HCT116 (cell line): ENCODE measurements around the gene TNNT2. TPM values are rescaled to one million over a fixed set of nuclear protein-coding genes. Genes with fewer than 3 reads are reported as not detected.

Source experiments
- ATAC-seq: fragments of 200-7000 bp; cut with Tn5 transposase; 2 replicates; pipeline ENCODE4 v1.9.1; 2020; ENCODE audit warnings: mild to moderate bottlenecking, moderate library complexity
- BruUV-seq: library from RNA; stranded (reverse); fragments of 400-500 nt; replicated peaks from 2 replicates; lab custom pipeline; 2021; lab: Mats Ljungman, UMichigan
- CTCF ChIA-PET: fragments of 300-600 bp; sonication (Branson Sonifier 250); formaldehyde crosslinking; loops from one replicate; lab custom pipeline; 2021; ENCODE audit warnings: antibody characterized with exemption; lab: Charles Lee
- POLR2A ChIA-PET: fragments of 300-600, 350-600 bp; sonication (Branson Sonifier 250); formaldehyde crosslinking; loops from one replicate; lab custom pipeline; 2021; ENCODE audit warnings: antibody characterized with exemption; lab: Charles Lee
- RAD21 ChIA-PET, 2 experiments: fragments of 300-600 bp; sonication (Branson Sonifier 250); formaldehyde crosslinking; loops; one replicate each; lab custom pipeline; 2023; ENCODE audit warnings: low total read pairs in 2 of 2; ENCODE audit not compliant: uncharacterized antibody in 2 of 2, unreplicated experiment in 2 of 2, low non-redundant PET in 1 of 2; lab: Charles Lee
- DNase-seq: peaks from one replicate; pipeline ENCODE4 v3.0.0-alpha.2; 2010; ENCODE audit warnings: low read depth, low spot score
- H2AFZ ChIP-seq: fragments of 200-600 bp; shearing (Covaris generic), sonication (generic); 2 replicates; pipeline ENCODE4 v1.6.1; 2017; ENCODE audit warnings: low read depth, mixed run types, mixed read lengths, antibody characterized with exemption, low read length; ENCODE audit not compliant: poor library complexity, severe bottlenecking
- H3K27ac ChIP-seq: 2 replicates; pipeline ENCODE4 v1.5.1; 2012; ENCODE audit warnings: low read depth, low read length
- H3K27me3 ChIP-seq: fragments of 200-600 bp; sonication (generic); 2 replicates; pipeline ENCODE4 v1.6.1; 2016; ENCODE audit warnings: mixed run types, low read length, mixed read lengths; ENCODE audit not compliant: insufficient read depth
- H3K36me3 ChIP-seq, 2 experiments: fragments of 200-500 bp in 1 of 2; fragments of 200-600 bp in 1 of 2; sonication (Bioruptor generic) in 1 of 2; sonication (generic) in 1 of 2; 2 replicates each; pipeline versions ENCODE4 v1.5.1 to v1.6.1; 2014 to 2016; ENCODE audit warnings: low read length in 2 of 2, inconsistent platforms in 1 of 2, mixed read lengths in 1 of 2, mixed run types in 1 of 2; ENCODE audit not compliant: insufficient read depth in 2 of 2, control insufficient read depth in 1 of 2
- H3K4me1 ChIP-seq, 2 experiments: fragments of 200-600 bp in 1 of 2; sonication (generic) in 1 of 2; 2 replicates each; pipeline versions ENCODE4 v1.5.1 to v1.6.1; 2012 to 2017; ENCODE audit warnings: low read length in 2 of 2, inconsistent platforms in 1 of 2, mild to moderate bottlenecking in 1 of 2, mixed read lengths in 1 of 2, mixed run types in 1 of 2, moderate library complexity in 1 of 2; ENCODE audit not compliant: insufficient read depth in 2 of 2, control insufficient read depth in 1 of 2
- H3K4me2 ChIP-seq: fragments of 200-600 bp; sonication (generic); 2 replicates; pipeline ENCODE4 v1.6.1; 2017; ENCODE audit warnings: mixed run types, low read length, mixed read lengths
- H3K4me3 ChIP-seq, 2 experiments: fragments of 200-600 bp in 1 of 2; sonication (generic) in 1 of 2; replicated peaks in 1 of 2; 2 replicates each; pipeline ENCODE4 v1.5.1; 2011 to 2016; ENCODE audit warnings: low read length in 2 of 2, control low read depth in 1 of 2, low read depth in 1 of 2, mild to moderate bottlenecking in 1 of 2, mixed read lengths in 1 of 2, mixed run types in 1 of 2
- H3K79me2 ChIP-seq: fragments of 200-600 bp; sonication (generic); 2 replicates; pipeline ENCODE4 v1.6.1; 2017; ENCODE audit warnings: mild to moderate bottlenecking, mixed run types, low read length, moderate library complexity, mixed read lengths; ENCODE audit not compliant: insufficient read depth
- H3K9ac ChIP-seq: fragments of 200-600 bp; sonication (generic); 2 replicates; pipeline ENCODE4 v1.6.1; 2016; ENCODE audit warnings: low read length, mixed read lengths
- H3K9me2 ChIP-seq: fragments of 200-600 bp; sonication (generic), shearing (Covaris generic); 2 replicates; pipeline ENCODE4 v1.6.1; 2017; ENCODE audit warnings: mixed run types, mild to moderate bottlenecking, moderate library complexity; ENCODE audit not compliant: insufficient read depth
- H3K9me3 ChIP-seq, 2 experiments: fragments of 200-500 bp in 1 of 2; fragments of 200-600 bp in 1 of 2; sonication (Bioruptor generic) in 1 of 2; sonication (generic) in 1 of 2; 2 replicates each; pipeline ENCODE4 v1.6.1; 2014 to 2017; ENCODE audit warnings: low read length in 2 of 2, mixed read lengths in 2 of 2, inconsistent platforms in 1 of 2, low read depth in 1 of 2, mild to moderate bottlenecking in 1 of 2, mixed run types in 1 of 2, moderate library complexity in 1 of 2; ENCODE audit not compliant: control insufficient read depth in 1 of 2, insufficient read depth in 1 of 2
- H4K20me1 ChIP-seq: fragments of 200-600 bp; sonication (generic), shearing (Covaris generic); 2 replicates; pipeline ENCODE4 v1.6.1; 2017; ENCODE audit warnings: mixed run types, mild to moderate bottlenecking, moderate library complexity; ENCODE audit not compliant: insufficient read depth
- ATF3 ChIP-seq: IDR thresholded peaks from 2 replicates; pipeline ENCODE4 v1.6.1; 2012
- CBX3 ChIP-seq: IDR thresholded peaks from 2 replicates; pipeline ENCODE4 v1.6.1; 2012; ENCODE audit warnings: low read depth
- CEBPB ChIP-seq: IDR thresholded peaks from 2 replicates; pipeline ENCODE4 v1.6.1; 2012; ENCODE audit warnings: low read depth
- CTCF ChIP-seq, 3 experiments: fragments of 200-600 bp in 1 of 3; sonication (generic) in 1 of 3; IDR thresholded peaks in 2 of 3; conservative IDR thresholded peaks in 1 of 3; 2 replicates each; pipeline ENCODE4 v1.5.1; 2012 to 2017; ENCODE audit warnings: low read depth in 2 of 3, low read length in 2 of 3, antibody characterized with exemption in 1 of 3, borderline replicate concordance in 1 of 3, control low read depth in 1 of 3, mild to moderate bottlenecking in 1 of 3, mixed read lengths in 1 of 3, mixed run types in 1 of 3, moderate library complexity in 1 of 3; ENCODE audit not compliant: insufficient read depth in 1 of 3
- EGR1 ChIP-seq: IDR thresholded peaks from 2 replicates; pipeline ENCODE4 v1.6.1; 2012; ENCODE audit warnings: low read depth
- ELF1 ChIP-seq: IDR thresholded peaks from 2 replicates; pipeline ENCODE4 v1.6.1; 2012; ENCODE audit warnings: low read depth, borderline replicate concordance
- EZH2 ChIP-seq: fragments of 200-600 bp; sonication (generic); IDR thresholded peaks from 2 replicates; pipeline ENCODE4 v1.6.1; 2017; ENCODE audit warnings: antibody characterized with exemption, mixed run types
- EZH2phosphoT487 ChIP-seq: fragments of 200-600 bp; IDR thresholded peaks from 2 replicates; pipeline ENCODE4 v1.6.1; 2018; ENCODE audit warnings: antibody characterized with exemption, borderline replicate concordance
- FOSL1 ChIP-seq: IDR thresholded peaks from 2 replicates; pipeline ENCODE4 v1.6.1; 2012; ENCODE audit warnings: low read depth
- MAX ChIP-seq: IDR thresholded peaks from 2 replicates; pipeline ENCODE4 v1.6.1; 2012
- POLR2A ChIP-seq: IDR thresholded peaks from 2 replicates; pipeline ENCODE4 v1.7.0; 2011; ENCODE audit warnings: borderline replicate concordance; ENCODE audit not compliant: insufficient read depth, insufficient read length; ENCODE audit errors: extremely low read depth
- POLR2AphosphoS5 ChIP-seq: IDR thresholded peaks from 2 replicates; pipeline ENCODE4 v1.6.1; 2011; ENCODE audit warnings: mild to moderate bottlenecking, low read depth, low read length, moderate library complexity
- RAD21 ChIP-seq: IDR thresholded peaks from 2 replicates; pipeline ENCODE4 v1.6.1; 2012; ENCODE audit warnings: low read depth, mild to moderate bottlenecking
- REST ChIP-seq: IDR thresholded peaks from 2 replicates; pipeline ENCODE4 v1.6.1; 2012; ENCODE audit warnings: low read depth
- SIN3A ChIP-seq: IDR thresholded peaks from 2 replicates; pipeline ENCODE4 v1.6.1; 2012; ENCODE audit warnings: low read depth
- SP1 ChIP-seq: IDR thresholded peaks from 2 replicates; pipeline ENCODE4 v1.6.1; 2012; ENCODE audit warnings: low read depth
- SRF ChIP-seq: IDR thresholded peaks from 2 replicates; pipeline ENCODE4 v1.6.1; 2012; ENCODE audit warnings: low read depth
- TCF7L2 ChIP-seq: IDR thresholded peaks from 2 replicates; pipeline ENCODE4 v1.7.0; 2011; ENCODE audit warnings: borderline replicate concordance, inconsistent platforms; ENCODE audit not compliant: insufficient read depth, insufficient read length; ENCODE audit errors: extremely low read depth
- ZBTB33 ChIP-seq: IDR thresholded peaks from 2 replicates; pipeline ENCODE4 v1.6.1; 2011; ENCODE audit warnings: mild to moderate bottlenecking, low read length, moderate library complexity; ENCODE audit not compliant: insufficient replicate concordance; ENCODE audit errors: extremely low read depth
- ZNF274 ChIP-seq: fragments of 200-500 bp; sonication (Bioruptor generic); IDR thresholded peaks from 2 replicates; pipeline ENCODE4 v1.6.1; 2014; ENCODE audit warnings: mild to moderate bottlenecking, low read depth, low read length, inconsistent platforms
- intact Hi-C: fragments of 100-400 bp; cut with micrococcal nuclease; formaldehyde crosslinking; loops from 2 replicates; pipeline ENCODE4 v1.10.0; 2022
- total RNA-seq: library from RNA; stranded (reverse); gene quantifications from one replicate; pipeline ENCODE4 v1.2.1, GENCODE V29; 2021; ENCODE audit not compliant: unreplicated experiment

TNNT2 gene
- total RNA-seq, 1 experiment from 2014 or later, result 2.0 TPM

- H3K9me3 ChIP-seq, result no peaks in the 10 kb centered on the region
- H3K27ac ChIP-seq, result no peak overlapping the region
- H2AFZ ChIP-seq, result no peak overlapping the region
- H3K4me3 ChIP-seq, result no peak overlapping the region
- H3K27me3 ChIP-seq, result no peaks in the 10 kb centered on the region
- H3K4me1 ChIP-seq, result no peaks in the 10 kb centered on the region
- CTCF ChIA-PET, result no interaction called here
- no peaks in the 10 kb centered on the region for H4K20me1 ChIP-seq
- no peak overlapping the region for H3K9ac ChIP-seq
- BruUV-seq, result no TSS peak
- DNase-seq (no peak), ATAC-seq (no peak)
- no peak for TF ChIP-seq EGR1
- no peak for TF ChIP-seq ATF3
- TF ChIP-seq POLR2AphosphoS5, result no peak
- no peak for TF ChIP-seq MAX
- no peak for TF ChIP-seq REST
- TF ChIP-seq EZH2, result no peak
- no peak for TF ChIP-seq POLR2A
- TF ChIP-seq CTCF (IDR thresholded peaks at IDR 0.05 in 2 of 3, conservative IDR thresholded peaks at IDR 0.05 in 1 of 3; ENCODE audit: borderline replicate concordance in 1 of 3, insufficient read depth in 1 of 3, low read depth in 2 of 3, low read length in 2 of 3), result no peak
- TF ChIP-seq FOSL1, result no peak
- TF ChIP-seq TCF7L2, result no peak
- TF ChIP-seq CBX3, result no peak
- TF ChIP-seq SRF, result no peak
- TF ChIP-seq CEBPB, result no peak
- no peak for TF ChIP-seq RAD21
- no peak for TF ChIP-seq SP1
- TF ChIP-seq ZBTB33, result no peak
- TF ChIP-seq SIN3A, result no peak
- TF ChIP-seq EZH2phosphoT487, result no peak
- no peak for TF ChIP-seq ELF1
- no peak for TF ChIP-seq ZNF274
- no peak overlapping the region for H3K4me2 ChIP-seq
- intact Hi-C loops, result no loop called here
- H3K36me3 ChIP-seq, result no peaks in the 10 kb centered on the region
- RAD21 ChIA-PET, result no interaction called here
- H3K9me2 ChIP-seq, result no peaks in the 10 kb centered on the region
- H3K79me2 ChIP-seq, result no peaks in the 10 kb centered on the region
- POLR2A ChIA-PET, result no interaction called here
These were observed 42.9 kb downstream of the TNNT2 start for GRCh38 chr1:201334325-201335173.
